Activated naive CD8-positive, alpha-beta T cell treated with anti-CD3 and anti-CD28 coated beads for 36 hours (primary cell): ENCODE results near the gene PALS2. TPM values are rescaled to one million over a fixed set of nuclear protein-coding genes. Genes with fewer than 3 reads are reported as not detected.

Experiments
- DNase-seq: peaks from one replicate; pipeline ENCODE4 v3.0.0; 2021
- H3K27ac Mint-ChIP-seq: one replicate; pipeline ENCODE4 v1.8.0; 2022; ENCODE audit warnings: mild to moderate bottlenecking, moderate library complexity, mixed read lengths
- H3K27me3 Mint-ChIP-seq: one replicate; pipeline ENCODE4 v1.8.0; 2022; ENCODE audit warnings: mild to moderate bottlenecking, mixed read lengths
- H3K36me3 Mint-ChIP-seq: one replicate; pipeline ENCODE4 v1.8.0; 2021; ENCODE audit warnings: mild to moderate bottlenecking, mixed read lengths
- H3K4me1 Mint-ChIP-seq: one replicate; pipeline ENCODE4 v1.8.0; 2021; ENCODE audit warnings: mixed read lengths
- H3K4me3 Mint-ChIP-seq: one replicate; pipeline ENCODE4 v1.8.0; 2022; ENCODE audit warnings: mild to moderate bottlenecking, moderate library complexity, mixed read lengths
- H3K9me3 Mint-ChIP-seq: one replicate; pipeline ENCODE4 v1.8.0; 2022; ENCODE audit warnings: mixed read lengths
- total RNA-seq, 2 experiments: library from RNA; stranded (reverse); gene quantifications; one replicate each; pipeline ENCODE4 v1.2.3, GENCODE V29; 2021

The PALS2 gene
- total RNA-seq, 2 experiments from 2014 or later, result 38.5 to 40.9 TPM

- Mint-ChIP-seq H3K27me3 (peaks cover 17% of the 10 kb centered on the region), H3K36me3 (no peaks in the 10 kb centered on the region), H3K9me3 (no peaks in the 10 kb centered on the region), H3K4me1 (peaks cover 46% of the 10 kb centered on the region), H3K27ac (peak overlapping the region; percentile 84), H3K4me3 (peak overlapping the region; percentile 87)
- DNase-seq, result no peak
These were observed 1.1 kb downstream of the PALS2 start for GRCh38 chr7:24574386-24574785.

GRCh38 chr7:24574950-24575349 is 1.7 kb downstream of the PALS2 start:
- no peak for DNase-seq
- Mint-ChIP-seq H3K9me3 (no peaks in the 10 kb centered on the region), H3K27me3 (peaks cover 16% of the 10 kb centered on the region), H3K27ac (no peak overlapping the region), H3K4me3 (peak overlapping the region; percentile 87), H3K36me3 (no peaks in the 10 kb centered on the region), H3K4me1 (peaks cover 51% of the 10 kb centered on the region)

GRCh38 chr7:24576171-24577025 is 3.1 kb downstream of the PALS2 start:
- no peak overlapping the region for H3K4me3 Mint-ChIP-seq
- H3K27me3 Mint-ChIP-seq, result peaks cover 6% of the 10 kb centered on the region
- H3K36me3 Mint-ChIP-seq, result no peaks in the 10 kb centered on the region
- peaks cover 57% of the 10 kb centered on the region for H3K4me1 Mint-ChIP-seq
- DNase-seq, result no peak
- no peak overlapping the region for H3K27ac Mint-ChIP-seq
- H3K9me3 Mint-ChIP-seq, result no peaks in the 10 kb centered on the region

- DNase-seq, result no peak
- no peaks in the 10 kb centered on the region for H3K9me3 Mint-ChIP-seq
- no peaks in the 10 kb centered on the region for H3K27me3 Mint-ChIP-seq
- H3K27ac Mint-ChIP-seq, result no peak overlapping the region
- peaks cover 49% of the 10 kb centered on the region for H3K4me1 Mint-ChIP-seq
- no peak overlapping the region for H3K4me3 Mint-ChIP-seq
- no peaks in the 10 kb centered on the region for H3K36me3 Mint-ChIP-seq
These were observed 4.8 kb downstream of the PALS2 start for GRCh38 chr7:24578052-24578451.

DNA sequence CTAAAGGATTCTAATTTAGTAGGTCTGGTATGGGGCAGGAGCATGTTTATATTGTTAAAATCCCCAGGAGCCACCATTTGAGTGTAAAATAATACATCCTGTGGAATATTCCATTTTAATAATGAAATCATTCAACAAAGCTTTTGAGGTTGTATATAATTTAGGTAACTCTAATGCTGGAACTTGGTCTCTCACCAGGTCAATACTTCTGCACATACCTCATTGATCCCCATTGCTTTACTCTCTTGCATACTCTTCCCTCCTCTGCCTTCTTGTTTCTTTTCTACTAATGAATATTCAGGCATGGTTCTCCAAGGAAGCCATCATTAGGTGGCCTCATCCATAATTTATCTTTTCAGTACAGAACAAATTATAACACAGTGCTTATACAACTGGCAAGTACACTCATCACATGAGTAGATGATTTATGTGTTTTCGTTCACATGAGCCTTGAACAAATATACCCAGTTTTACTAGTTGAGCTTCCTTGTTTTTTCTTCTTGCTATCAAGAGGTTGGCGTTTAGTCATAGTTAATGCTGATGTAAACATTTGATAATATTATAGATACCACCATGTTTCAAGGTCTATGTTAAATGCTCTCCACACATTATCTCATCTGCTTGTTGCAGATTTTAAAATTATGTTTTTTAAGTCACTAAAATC is 7.2 kb downstream of the PALS2 start:
- no peaks in the 10 kb centered on the region for H3K9me3 Mint-ChIP-seq
- DNase-seq, result no peak
- H3K36me3 Mint-ChIP-seq, result no peaks in the 10 kb centered on the region
- H3K27ac Mint-ChIP-seq, result no peak overlapping the region
- no peaks in the 10 kb centered on the region for H3K27me3 Mint-ChIP-seq
- H3K4me1 Mint-ChIP-seq, result peaks cover 40% of the 10 kb centered on the region
- no peak overlapping the region for H3K4me3 Mint-ChIP-seq

GRCh38 chr7:24582166-24582565 is 8.9 kb downstream of the PALS2 start:
- no peaks in the 10 kb centered on the region for H3K27me3 Mint-ChIP-seq
- H3K9me3 Mint-ChIP-seq, result no peaks in the 10 kb centered on the region
- DNase-seq, result no peak
- H3K4me1 Mint-ChIP-seq, result peaks cover 36% of the 10 kb centered on the region
- H3K36me3 Mint-ChIP-seq, result peaks cover 2% of the 10 kb centered on the region
- no peak overlapping the region for H3K4me3 Mint-ChIP-seq
- H3K27ac Mint-ChIP-seq, result no peak overlapping the region

GRCh38 chr7:24587853-24588252 is 14.6 kb downstream of the PALS2 start:
- Mint-ChIP-seq H3K27me3 (no peaks in the 10 kb centered on the region), H3K36me3 (peaks cover 6% of the 10 kb centered on the region), H3K9me3 (no peaks in the 10 kb centered on the region), H3K27ac (no peak overlapping the region), H3K4me1 (peaks cover 35% of the 10 kb centered on the region), H3K4me3 (no peak overlapping the region)
- DNase-seq, result peak; percentile 42

DNA sequence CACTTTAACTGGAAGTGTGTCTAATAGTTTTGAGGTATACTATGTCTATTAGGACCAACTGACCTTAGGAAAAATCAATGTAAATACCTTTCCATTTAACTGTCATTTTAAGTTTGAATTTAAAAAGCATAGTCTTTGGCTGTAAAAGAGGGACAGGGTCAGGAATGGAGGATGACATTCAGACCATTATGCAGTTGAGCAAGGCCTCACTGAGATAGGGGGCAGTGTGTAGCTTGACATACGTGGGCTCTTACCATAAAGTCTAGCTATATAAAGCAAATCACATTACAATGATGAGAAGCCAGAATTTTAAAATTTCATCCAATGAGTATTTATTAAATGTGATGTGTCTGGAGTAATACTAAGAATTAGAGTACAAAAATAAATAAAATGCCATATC is 17.9 kb downstream of the PALS2 start:
- H3K27me3 Mint-ChIP-seq, result no peaks in the 10 kb centered on the region
- H3K27ac Mint-ChIP-seq, result no peak overlapping the region
- no peak for DNase-seq

DNA sequence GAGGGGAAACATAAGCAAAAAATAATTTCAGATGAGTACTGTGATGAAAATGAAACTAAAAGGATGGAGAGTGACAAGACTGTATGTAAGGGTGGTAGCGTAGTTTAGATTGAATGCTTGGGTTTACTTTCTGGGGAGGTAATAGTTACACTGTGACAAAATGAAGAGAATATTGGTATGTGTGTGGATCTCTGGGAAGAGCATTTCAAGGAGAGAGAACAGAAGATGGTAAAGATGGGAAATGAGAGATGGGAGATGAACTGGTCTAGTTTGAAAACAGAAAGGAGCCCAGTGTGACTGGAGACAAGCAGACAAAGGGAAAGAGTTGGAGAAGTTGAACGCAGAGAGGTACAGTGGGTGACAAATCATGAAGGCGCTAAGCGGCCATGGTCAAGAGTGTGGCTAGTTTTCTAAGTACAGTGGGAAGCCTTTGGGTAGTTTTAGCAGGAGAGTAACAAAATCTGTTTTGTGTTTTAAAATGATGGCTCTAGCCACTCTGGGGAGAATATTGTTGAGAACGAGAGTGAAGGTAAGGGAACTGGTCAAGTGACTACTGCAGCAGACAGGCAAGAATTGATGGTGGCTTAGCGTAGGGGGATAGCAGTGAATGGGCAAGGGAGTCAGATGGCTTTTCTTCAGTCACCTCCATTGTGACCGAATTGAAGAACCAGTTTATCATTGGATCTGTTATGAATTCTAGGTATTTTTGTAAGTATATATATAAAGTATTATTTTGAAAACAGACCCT is 22.6 kb downstream of the PALS2 start:
- no peak overlapping the region for H3K27ac Mint-ChIP-seq
- H3K4me3 Mint-ChIP-seq, result no peak overlapping the region
- peaks cover 9% of the 10 kb centered on the region for H3K36me3 Mint-ChIP-seq
- H3K4me1 Mint-ChIP-seq, result peaks cover 17% of the 10 kb centered on the region
- no peak for DNase-seq
- H3K27me3 Mint-ChIP-seq, result no peaks in the 10 kb centered on the region
- no peaks in the 10 kb centered on the region for H3K9me3 Mint-ChIP-seq

More for the DNA sequence above, 17.9 kb downstream of the PALS2 start:
- H3K4me3 Mint-ChIP-seq, result no peak overlapping the region
- H3K36me3 Mint-ChIP-seq, result peaks cover 7% of the 10 kb centered on the region
- H3K4me1 Mint-ChIP-seq, result peaks cover 41% of the 10 kb centered on the region
- H3K9me3 Mint-ChIP-seq, result no peaks in the 10 kb centered on the region

GRCh38 chr7:24597014-24597413 is 23.8 kb downstream of the PALS2 start:
- Mint-ChIP-seq H3K27me3 (no peaks in the 10 kb centered on the region), H3K4me3 (no peak overlapping the region), H3K4me1 (peaks cover 16% of the 10 kb centered on the region), H3K36me3 (peaks cover 16% of the 10 kb centered on the region), H3K27ac (no peak overlapping the region), H3K9me3 (peaks cover 4% of the 10 kb centered on the region)
- DNase-seq, result no peak

DNA sequence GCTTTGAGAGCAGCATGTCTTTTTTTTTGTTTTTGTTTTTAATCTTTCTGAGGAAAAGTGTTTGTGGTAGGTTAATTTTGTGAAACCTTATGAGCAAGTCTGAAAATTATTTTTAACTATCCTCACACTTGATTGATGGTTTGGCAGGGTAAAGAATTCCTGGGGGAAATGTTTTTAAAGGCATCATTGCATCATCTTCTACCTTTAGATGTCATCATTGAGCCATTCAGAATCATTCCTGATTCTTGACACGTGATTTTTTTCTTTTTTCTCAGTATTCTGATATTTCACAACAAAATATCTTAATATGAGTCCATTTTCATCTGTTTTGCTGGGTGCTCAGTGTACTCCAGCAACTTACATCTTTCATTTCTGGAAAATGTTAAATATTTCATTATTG is 28.3 kb downstream of the PALS2 start:
- DNase-seq, result no peak
- H3K9me3 Mint-ChIP-seq, result peaks cover 17% of the 10 kb centered on the region
- peaks cover 18% of the 10 kb centered on the region for H3K4me1 Mint-ChIP-seq
- H3K27me3 Mint-ChIP-seq, result no peaks in the 10 kb centered on the region
- no peak overlapping the region for H3K27ac Mint-ChIP-seq
- H3K36me3 Mint-ChIP-seq, result peaks cover 28% of the 10 kb centered on the region
- no peak overlapping the region for H3K4me3 Mint-ChIP-seq

GRCh38 chr7:24602860-24603456 is 29.7 kb downstream of the PALS2 start:
- Mint-ChIP-seq H3K4me3 (no peak overlapping the region), H3K27me3 (no peaks in the 10 kb centered on the region), H3K9me3 (peaks cover 17% of the 10 kb centered on the region), H3K36me3 (peaks cover 31% of the 10 kb centered on the region), H3K4me1 (peaks cover 22% of the 10 kb centered on the region), H3K27ac (peak overlapping the region; percentile 4)
- DNase-seq, result no peak

GRCh38 chr7:24604630-24605029 is 31.4 kb downstream of the PALS2 start:
- Mint-ChIP-seq H3K9me3 (peaks cover 17% of the 10 kb centered on the region), H3K4me3 (no peak overlapping the region), H3K27me3 (no peaks in the 10 kb centered on the region), H3K4me1 (peaks cover 34% of the 10 kb centered on the region), H3K27ac (no peak overlapping the region), H3K36me3 (peaks cover 34% of the 10 kb centered on the region)
- DNase-seq, result no peak

DNA sequence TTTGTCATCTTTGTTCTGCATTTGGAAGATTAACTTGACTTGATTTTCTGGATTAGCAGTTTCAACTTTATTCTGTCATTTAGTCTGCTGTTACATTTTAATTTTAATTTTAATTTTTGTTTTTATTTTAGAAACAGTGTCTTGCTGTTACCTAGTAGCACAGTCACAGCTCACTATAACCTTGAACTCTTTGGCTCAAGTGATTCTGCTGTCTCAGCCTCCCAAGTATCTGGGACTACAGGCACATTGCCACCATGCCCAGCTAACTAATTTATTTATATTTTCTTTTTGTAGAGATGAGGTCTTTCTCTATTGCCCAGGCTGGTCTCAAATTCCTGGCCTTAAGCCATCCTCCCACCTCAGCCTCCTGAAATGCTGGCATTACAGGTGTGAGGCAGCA is 35.3 kb downstream of the PALS2 start:
- DNase-seq, result no peak
- Mint-ChIP-seq H3K4me1 (peaks cover 27% of the 10 kb centered on the region), H3K27ac (no peak overlapping the region), H3K9me3 (peaks cover 6% of the 10 kb centered on the region), H3K27me3 (no peaks in the 10 kb centered on the region), H3K4me3 (no peak overlapping the region), H3K36me3 (peaks cover 19% of the 10 kb centered on the region)

DNA sequence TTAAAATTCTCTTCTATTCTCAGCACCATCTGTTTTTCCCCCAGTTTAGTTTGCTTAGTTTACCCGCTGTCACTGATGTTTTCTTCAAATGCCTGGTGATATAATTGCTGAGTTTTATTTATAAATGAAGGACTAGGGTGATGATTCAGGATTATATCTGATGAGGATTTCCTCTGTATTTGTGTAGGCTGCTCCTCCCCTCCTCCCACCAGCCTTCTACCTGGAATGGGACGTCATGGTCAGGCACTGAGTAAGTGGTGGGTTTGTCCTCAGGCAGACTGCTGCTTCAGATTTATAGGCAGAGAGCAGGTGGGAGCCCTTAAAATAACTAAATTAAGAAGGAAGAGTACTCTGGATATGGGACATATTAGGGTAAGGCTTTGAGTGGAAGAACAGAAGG is 35.8 kb downstream of the PALS2 start:
- Mint-ChIP-seq H3K27me3 (no peaks in the 10 kb centered on the region), H3K36me3 (peaks cover 23% of the 10 kb centered on the region), H3K4me1 (peaks cover 27% of the 10 kb centered on the region), H3K27ac (no peak overlapping the region), H3K9me3 (peaks cover 10% of the 10 kb centered on the region), H3K4me3 (no peak overlapping the region)
- no peak for DNase-seq
